RWPE2 (cell line): ENCODE data around the gene ERICH4.
A peak's percentile ranks its signal among the peaks of the same experiment; 100 is the strongest.
"Not testable (repeated sequence)": the region's sequence is repeated elsewhere in the genome, so short reads cannot be mapped to it uniquely, and the experiment has no call there.

Source experiments
- ATAC-seq: fragments of 200-7000 bp; cut with Tn5 transposase; 3 replicates; pipeline ENCODE4 v1.9.1; 2021; ENCODE audit warnings: low read depth
- DNase-seq: peaks from one replicate; pipeline ENCODE4 v3.0.0-alpha.2; 2020; ENCODE audit warnings: low spot score
- H3K27ac ChIP-seq: fragments of 450-650 bp; 2 replicates; pipeline ENCODE4 v1.5.1; 2017; ENCODE audit warnings: mild to moderate bottlenecking; ENCODE audit not compliant: poor library complexity, severe bottlenecking
- H3K27me3 ChIP-seq: fragments of 250-450 bp; sonication (Bioruptor Pico); 2 replicates; pipeline ENCODE4 v1.5.1; 2021; ENCODE audit warnings: mild to moderate bottlenecking, moderate library complexity; ENCODE audit not compliant: insufficient read depth, poor library complexity, severe bottlenecking
- H3K36me3 ChIP-seq: fragments of 250-450 bp; sonication (Bioruptor Pico); 2 replicates; pipeline ENCODE4 v1.5.1; 2020; ENCODE audit warnings: low read depth, mild to moderate bottlenecking, moderate library complexity
- H3K4me1 ChIP-seq: fragments of 250-450 bp; sonication (Bioruptor Pico); 2 replicates; pipeline ENCODE4 v1.5.1; 2021; ENCODE audit warnings: mild to moderate bottlenecking, moderate library complexity; ENCODE audit not compliant: insufficient read depth, poor library complexity, severe bottlenecking
- H3K4me3 ChIP-seq: fragments of 250-450 bp; sonication (Bioruptor Pico); 2 replicates; pipeline ENCODE4 v1.5.1; 2021; ENCODE audit warnings: mild to moderate bottlenecking, moderate library complexity; ENCODE audit not compliant: severe bottlenecking
- H3K9me3 ChIP-seq: fragments of 250-450 bp; sonication (Bioruptor Pico); 2 replicates; pipeline ENCODE4 v1.5.1; 2021; ENCODE audit warnings: mild to moderate bottlenecking, moderate library complexity; ENCODE audit not compliant: severe bottlenecking
- CTCF ChIP-seq: fragments of 450-650 bp; IDR thresholded peaks from one replicate; pipeline ENCODE4 v1.5.1; 2017; ENCODE audit warnings: mild to moderate bottlenecking, moderate library complexity; ENCODE audit not compliant: poor library complexity, severe bottlenecking

ERICH4 gene

GRCh38 chr19:41433171-41433570 is 9.8 kb upstream of the ERICH4 start:
- H3K4me1 ChIP-seq: no peaks in the 10 kb centered on the region
- TF ChIP-seq CTCF: no peak
- no peak for DNase-seq
- no peak overlapping the region for H3K4me3 ChIP-seq
- no peak overlapping the region for H3K27ac ChIP-seq
- no peaks in the 10 kb centered on the region for H3K9me3 ChIP-seq
- H3K27me3 ChIP-seq: no peaks in the 10 kb centered on the region
- ATAC-seq: no peak
- H3K36me3 ChIP-seq: peaks cover 28% of the 10 kb centered on the region

DNA sequence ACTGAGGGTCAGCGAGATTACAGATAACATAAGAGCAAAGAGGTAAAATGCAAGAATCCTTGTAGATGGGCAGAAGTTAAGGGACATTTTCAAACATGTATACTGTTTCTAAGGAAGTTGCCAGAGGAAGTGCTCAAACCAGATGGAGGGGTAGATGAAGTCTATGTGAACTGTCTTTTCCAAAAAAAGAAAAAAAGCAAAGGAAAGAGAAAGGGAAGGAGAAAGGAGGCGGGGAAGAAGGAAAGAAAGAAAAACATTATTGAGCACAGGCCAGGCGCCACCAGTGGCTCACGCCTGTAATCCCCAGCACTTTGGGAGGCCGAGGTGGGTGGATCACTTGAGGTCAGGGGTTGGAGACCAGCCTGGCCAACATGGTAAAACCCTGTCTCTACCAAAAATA is 8.5 kb upstream of the ERICH4 start:
- no peak for TF ChIP-seq CTCF

GRCh38 chr19:41435376-41435775 is 7.6 kb upstream of the ERICH4 start:
- H3K9me3 ChIP-seq, H3K27ac ChIP-seq, H3K4me1 ChIP-seq, ATAC-seq, DNase-seq, H3K27me3 ChIP-seq, H3K4me3 ChIP-seq: not testable (repeated sequence)
- H3K36me3 ChIP-seq: peaks cover 28% of the 10 kb centered on the region

More for the DNA sequence above, 8.5 kb upstream of the ERICH4 start:
- Histone ChIP-seq H3K27me3 (no peaks in the 10 kb centered on the region), H3K36me3 (peaks cover 28% of the 10 kb centered on the region), H3K9me3 (no peaks in the 10 kb centered on the region), H3K27ac (no peak overlapping the region), H3K4me1 (no peaks in the 10 kb centered on the region), H3K4me3 (no peak overlapping the region)
- DNase-seq (no peak), ATAC-seq (no peak)

DNA sequence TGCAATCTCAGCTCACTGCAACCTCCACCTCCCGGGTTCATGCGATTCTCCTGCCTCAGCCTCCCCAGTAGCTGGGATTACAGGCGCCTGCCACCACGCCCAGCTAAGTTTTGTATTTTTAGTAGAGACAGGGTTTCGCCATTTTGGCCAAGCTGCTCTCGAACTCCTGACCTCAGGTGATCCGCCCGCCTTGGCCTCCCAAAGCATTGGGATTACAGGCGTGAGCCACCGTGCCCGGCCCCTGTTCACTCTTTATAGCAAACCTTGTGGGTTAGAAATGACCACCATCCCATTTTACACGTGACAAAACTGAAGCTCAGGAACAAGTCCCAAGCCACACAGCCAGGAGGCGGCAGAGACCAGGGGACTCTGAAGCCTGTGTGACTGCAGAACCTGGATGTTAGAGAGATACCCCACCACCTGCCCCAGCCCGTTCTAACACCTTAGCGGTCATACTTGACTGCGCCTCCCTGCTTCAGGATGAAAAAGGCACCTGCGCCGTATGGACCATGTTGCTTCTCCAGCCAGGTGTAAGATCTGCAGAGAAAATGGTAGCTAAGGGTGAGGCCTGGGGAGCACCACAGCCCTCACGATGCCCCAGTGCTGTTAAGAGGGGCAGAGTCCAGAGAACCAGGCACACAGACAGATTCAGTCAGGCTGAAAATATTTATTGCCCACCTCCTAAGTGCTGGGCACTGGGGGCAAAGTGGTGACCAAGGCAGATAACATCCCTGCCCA is 6.9 kb upstream of the ERICH4 start:
- H3K9me3 ChIP-seq: no peaks in the 10 kb centered on the region
- ATAC-seq: no peak
- no peak for TF ChIP-seq CTCF
- H3K27me3 ChIP-seq: no peaks in the 10 kb centered on the region
- no peak overlapping the region for H3K4me3 ChIP-seq
- no peak overlapping the region for H3K27ac ChIP-seq
- H3K4me1 ChIP-seq: no peaks in the 10 kb centered on the region
- DNase-seq: peak; percentile 23
- peaks cover 25% of the 10 kb centered on the region for H3K36me3 ChIP-seq

DNA sequence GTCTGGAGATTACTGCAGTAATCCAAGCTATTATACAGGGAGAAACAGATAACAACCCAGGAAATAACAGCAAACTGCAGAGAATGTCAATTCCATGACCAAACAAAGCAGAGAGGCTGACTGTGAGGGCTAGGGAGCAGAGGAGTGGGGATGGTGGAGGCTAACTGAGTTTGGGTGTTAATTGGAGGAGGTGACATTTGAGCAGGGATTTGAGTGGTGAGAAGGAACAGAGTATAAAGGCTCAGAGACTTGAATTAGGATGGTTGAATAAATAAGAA is 6.3 kb upstream of the ERICH4 start:
- ATAC-seq (no peak), DNase-seq (no peak)
- peaks cover 3% of the 10 kb centered on the region for H3K4me1 ChIP-seq
- peaks cover 20% of the 10 kb centered on the region for H3K36me3 ChIP-seq
- no peak for TF ChIP-seq CTCF
- no peaks in the 10 kb centered on the region for H3K9me3 ChIP-seq
- no peaks in the 10 kb centered on the region for H3K27me3 ChIP-seq
- no peak overlapping the region for H3K4me3 ChIP-seq
- no peak overlapping the region for H3K27ac ChIP-seq
